Stimulated activated CD8-positive, alpha-beta memory T cell treated with anti-CD3 and anti-CD28 coated beads, Interleukin-2, amount 100 ng/mL, for 48 hours (primary cell): ENCODE measurements around the gene L1CAM.

Experiments used
- DNase-seq, 2 donors: peaks; one replicate each; pipeline ENCODE4 v3.0.0-alpha.2; 2020; ENCODE audit warnings: low read depth in 2 of 2

Gene L1CAM

DNA sequence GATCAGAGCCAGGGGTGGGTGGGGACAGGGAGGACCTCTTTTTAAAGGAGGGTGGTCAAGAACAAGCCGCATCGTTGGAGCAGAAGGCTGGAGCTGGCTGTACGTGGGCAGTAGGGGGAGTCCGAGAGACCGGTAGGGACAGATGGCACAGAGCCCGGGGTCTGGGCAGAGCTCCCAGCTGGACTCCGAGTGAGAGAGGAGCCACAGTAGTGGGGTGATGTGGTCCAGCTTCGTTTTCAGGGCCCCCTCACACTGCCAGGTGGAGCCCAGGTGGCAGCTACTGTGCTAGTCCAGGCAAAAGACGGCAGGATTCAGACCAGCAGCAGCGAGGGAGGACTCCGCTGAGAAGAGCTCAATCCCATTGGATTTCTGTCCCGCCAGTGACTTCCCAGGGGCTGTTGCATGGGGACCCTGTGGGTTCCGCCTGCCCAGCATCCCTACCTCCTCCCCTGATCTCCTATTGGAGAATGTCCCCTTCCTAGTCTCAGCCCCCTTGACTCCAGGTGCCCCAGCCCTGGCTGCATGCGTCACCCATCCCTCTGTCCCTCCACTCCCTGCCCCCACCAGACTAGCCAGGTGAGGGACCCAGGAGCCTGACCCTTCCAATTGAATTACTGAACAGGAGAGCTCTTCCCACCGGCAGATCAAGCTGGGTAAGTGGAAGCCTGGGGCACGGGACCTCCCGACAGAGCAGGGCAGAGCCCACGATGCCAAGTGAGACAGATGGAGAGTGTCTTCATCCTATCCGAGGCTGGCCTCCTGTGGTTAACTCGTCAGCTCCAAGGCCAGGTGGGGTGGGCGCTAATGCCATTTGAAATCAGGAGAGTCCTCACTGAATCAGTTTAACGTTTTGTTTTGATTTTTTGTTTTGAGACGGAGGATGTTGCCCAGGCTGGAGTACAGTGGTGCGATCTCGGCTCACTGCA is 37.2 kb upstream of the L1CAM start:
- DNase-seq = no peak

DNA sequence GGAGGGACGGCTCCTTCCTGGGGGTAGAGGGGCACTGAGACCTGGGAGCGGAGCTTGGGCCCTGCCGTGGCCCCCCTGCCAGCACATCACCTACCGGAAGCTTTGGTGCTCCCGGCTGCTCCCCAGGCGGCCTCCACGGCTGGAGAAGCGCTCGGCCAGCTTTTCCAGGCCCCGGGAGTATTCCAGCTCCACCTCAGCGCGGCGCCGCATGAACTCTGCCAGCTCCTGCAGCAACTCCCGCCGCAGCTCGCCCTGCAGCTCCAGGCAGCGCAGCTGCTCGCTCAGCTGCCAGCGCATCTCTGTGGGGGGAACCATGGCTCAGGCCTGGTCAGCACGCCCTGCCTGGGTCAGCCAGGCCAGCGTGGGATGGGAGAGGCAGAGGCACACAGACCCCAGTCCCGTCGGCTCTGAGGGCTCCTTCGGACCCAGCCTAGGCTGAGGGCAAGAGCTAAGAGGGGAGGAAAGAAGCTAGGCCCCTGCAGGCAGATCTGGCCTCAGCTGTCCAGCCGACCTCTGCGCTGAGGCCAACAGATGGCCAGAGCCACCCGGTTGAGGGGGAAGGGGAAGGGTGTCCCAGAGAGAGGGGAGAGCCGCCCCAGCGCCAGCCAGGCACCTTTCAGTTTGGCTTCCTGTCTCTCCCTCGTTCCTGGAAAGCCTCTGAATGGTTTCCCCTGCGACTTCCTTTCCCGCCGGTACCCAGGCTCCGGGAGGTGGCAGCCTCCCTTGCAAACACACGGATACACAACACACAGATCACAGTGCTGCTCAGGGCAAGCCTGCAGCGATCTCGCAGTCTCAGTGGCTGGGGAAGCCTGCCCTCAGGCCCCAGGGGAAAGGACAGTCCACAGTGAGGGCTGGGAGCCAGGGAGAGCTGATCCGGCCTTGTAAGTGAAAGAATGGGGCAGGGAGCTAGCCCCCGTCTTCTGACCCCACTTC is 35.8 kb upstream of the L1CAM start:
- no peak for DNase-seq

DNA sequence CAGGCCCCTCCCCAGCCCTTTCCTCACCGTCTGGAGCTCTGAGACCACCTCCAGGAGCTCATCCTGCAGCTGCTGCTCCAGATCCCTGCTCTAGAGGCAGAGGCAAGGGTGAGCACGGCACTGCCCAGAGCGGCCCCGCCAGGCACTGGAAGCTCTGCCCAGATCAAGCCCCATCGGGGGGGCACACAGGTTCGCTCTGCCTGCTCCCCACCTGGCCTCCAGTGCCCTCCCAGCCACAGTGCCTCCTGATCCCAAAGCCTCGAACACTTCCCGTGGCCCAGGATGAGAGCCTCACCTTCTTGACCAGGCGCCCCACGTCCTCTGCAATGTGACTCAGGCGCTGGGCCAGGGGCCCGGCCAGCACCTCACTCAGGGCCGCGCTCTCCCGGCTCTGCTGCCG is 35.1 kb upstream of the L1CAM start:
- no peak for DNase-seq

DNA sequence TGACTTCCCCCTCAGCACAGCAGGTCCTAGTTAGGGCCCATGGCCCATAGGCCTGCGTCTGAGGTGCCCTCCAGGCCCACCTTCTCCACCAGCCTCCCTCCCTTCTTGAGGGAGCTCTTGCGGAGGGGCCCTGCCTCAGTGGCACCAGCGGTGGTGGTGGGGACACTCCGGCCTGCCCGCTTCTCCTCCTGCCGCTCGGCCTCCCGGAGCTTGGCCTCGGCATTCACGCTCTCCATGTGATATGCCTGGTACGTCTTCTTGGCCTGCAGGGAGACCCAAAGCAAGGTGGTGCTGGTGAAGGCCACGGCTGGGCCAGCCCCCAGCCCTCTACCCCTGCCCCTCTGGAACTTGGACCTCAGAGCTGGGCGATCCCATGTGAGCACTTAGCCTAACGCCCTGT is 34.6 kb upstream of the L1CAM start:
- DNase-seq = no peak

DNA sequence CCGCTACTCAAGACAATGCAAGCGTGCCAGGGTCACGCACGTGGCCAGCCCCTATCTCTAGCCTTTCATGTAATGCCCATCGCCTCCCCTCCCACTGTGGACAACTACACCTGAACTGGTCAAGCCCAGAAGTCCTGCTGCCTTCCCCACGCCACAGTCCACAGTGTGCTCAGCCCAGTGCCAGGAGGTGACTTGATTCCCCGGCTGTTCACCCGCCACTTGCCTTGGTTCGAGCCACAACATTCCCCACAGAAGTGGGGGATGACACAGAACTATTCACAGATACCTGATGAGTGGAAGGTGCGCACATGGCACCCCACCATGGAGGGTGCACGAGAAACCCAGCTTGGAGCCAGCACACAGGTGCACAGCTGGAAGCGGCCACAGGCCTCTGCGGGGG is 33.3 kb upstream of the L1CAM start:
- no peak for DNase-seq

DNA sequence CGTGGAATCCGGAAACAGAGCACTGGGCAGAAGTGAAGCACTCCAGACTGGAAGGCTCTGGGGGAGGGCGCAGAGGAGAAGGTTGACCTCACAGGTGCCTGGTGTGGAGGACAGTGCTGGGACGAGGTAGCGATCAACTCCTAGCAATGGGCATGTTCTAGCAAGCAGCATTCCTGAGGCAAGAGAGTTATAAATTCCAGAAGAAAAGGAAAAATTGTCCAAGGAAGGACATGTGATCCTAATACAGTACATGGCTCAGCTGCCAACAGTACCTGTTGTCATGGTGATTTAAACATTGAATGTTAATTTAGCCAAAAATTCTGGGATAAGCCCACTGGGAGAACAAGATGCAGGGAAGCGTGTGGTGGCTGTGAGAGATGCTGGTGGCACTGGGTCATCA is 31.9 kb upstream of the L1CAM start:
- DNase-seq = no peak

DNA sequence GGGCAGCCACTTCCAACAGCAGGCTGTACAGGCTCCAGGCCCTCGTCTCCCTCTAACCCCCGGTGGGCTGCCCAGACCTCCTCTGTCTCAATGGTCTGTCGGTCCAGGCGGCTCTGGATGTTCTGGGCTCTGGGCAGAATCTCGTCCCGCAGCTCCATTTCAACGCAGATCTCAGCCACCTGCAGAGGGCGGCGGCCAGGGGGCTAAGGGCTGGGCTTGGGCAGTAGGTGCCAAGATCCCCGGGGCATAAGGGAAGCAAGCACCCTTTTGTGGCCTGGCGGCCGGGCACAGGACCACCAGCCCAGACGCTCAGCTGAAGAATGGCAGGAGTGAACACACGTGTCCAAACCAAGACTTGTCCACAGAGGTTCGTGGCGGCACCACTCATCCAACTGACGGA is 27.7 kb upstream of the L1CAM start:
- DNase-seq = no peak

DNA sequence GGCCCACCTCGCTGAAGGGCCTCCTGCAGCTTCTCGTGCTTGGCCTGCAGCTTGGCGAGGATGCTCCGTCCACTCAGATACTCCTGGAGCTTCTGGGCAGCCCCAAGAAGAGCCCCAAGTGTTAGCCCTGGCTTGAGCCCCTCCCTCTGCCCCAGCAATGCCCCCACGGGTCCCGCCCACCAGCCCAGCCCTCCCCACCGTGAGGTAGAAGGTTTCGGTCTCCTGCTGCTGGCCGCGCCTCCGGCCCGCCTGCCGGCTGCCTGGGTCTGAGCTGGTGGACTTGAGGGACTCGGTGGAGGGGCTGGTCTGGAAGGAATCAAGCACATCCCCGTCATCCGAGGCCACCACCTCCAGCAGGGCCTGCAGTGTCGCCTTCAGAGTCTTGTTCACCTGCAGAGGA is 27.2 kb upstream of the L1CAM start:
- no peak for DNase-seq

DNA sequence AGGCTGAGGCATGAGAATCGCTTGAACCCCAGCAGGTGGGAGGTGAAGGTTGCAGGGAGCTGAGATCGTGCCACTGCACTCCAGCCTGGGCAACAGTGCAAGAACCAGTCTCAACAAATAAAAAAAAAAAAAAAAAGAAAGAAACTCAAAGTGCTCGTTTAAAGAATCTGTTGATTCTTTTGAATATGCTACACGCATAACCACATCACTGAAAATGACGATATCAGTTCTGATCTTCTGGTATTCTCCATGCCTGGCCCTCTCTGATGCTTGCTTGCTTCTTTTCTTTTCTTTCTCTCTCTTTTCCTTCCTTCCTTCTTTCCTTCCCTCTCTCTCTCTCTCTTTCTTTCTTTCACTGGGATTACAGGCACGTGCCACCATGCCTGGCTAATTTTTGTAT is 25.8 kb upstream of the L1CAM start:
- no peak for DNase-seq

DNA sequence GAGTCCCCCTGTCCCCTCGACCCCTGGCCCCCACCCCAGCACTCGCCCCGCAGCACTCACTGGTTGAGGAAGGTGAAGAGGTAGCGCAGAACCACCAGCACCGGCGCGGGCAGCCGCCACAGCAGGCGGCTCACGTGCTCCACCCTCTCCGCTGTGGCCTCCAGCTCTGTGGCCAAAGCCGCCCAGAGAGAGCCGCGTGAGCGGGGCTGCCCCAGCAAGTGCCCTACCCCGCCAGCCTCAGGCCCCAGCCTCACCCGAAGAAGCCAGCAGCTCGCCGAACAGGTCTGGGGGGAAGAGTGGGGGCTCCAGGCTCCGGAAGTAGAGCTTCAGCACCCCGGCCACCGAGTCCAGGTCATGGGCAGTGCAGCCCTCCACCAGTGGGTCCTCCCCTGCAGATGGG is 24.5 kb upstream of the L1CAM start:
- DNase-seq = no peak

DNA sequence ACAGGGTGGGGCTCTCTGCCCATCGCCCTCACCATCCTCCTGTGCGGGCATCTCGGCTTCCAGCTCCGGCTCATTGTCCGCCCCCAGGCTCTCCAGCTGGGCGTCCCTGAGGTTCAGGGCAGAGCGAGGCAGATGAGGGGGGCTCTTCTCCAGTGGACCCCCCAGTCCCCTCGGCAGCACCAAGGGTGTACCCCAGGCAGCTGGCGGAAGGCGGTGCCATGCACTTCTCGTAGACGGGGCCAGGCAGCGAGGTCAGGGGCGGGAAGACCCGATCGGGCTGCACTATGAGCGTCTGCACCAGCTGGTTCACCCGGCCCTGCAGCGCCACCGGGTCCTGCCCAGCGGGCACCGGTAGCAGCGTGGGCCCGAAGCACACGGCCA is 24.0 kb upstream of the L1CAM start:
- DNase-seq = no peak

DNA sequence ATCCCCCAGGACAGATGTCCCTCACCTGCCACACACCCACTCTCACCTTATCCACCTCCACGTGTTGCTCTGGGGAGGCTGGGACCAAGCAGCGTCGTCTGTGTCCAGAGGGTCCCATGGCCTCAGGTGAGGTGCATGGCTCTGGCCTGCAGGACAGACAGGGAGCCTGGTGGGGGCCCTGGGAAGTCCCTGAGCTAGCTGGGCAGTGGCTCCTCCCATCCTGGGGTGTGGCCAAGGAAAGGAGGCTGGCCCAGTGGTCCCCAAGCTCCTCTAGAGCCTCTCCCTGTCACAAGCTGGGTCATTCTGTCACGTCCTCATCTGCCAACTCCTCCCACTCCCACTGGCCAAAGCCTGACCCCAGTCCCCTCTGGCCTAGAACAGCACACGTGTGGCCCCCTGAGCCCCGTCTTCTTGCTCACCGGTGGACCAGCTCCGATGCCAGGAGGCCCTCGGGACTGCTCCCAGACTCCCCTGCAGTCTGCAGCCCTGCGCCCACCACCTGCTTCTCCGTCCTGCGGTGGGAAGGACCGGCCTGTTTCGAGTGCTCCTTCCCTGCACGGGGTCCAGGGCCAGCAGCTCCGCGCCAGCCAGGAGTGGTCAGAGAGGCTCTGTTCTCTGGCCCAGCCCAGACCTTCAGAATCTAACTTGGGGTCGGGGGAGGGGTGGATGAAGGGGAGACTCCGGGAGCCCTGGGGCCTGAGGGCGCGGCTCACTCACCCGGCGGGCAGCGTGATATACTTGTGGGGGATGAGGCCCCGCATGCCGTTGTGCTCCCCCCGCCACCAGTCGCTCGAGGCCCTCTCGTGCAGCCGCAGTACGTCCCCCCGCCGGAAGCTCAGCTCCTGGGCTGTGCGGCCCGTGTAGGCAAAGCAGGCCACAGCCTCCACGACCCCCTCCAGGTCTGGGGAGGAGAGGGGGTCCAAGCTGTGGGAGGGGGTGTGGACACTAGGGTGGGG is 23.3 kb upstream of the L1CAM start:
- DNase-seq = no peak

DNA sequence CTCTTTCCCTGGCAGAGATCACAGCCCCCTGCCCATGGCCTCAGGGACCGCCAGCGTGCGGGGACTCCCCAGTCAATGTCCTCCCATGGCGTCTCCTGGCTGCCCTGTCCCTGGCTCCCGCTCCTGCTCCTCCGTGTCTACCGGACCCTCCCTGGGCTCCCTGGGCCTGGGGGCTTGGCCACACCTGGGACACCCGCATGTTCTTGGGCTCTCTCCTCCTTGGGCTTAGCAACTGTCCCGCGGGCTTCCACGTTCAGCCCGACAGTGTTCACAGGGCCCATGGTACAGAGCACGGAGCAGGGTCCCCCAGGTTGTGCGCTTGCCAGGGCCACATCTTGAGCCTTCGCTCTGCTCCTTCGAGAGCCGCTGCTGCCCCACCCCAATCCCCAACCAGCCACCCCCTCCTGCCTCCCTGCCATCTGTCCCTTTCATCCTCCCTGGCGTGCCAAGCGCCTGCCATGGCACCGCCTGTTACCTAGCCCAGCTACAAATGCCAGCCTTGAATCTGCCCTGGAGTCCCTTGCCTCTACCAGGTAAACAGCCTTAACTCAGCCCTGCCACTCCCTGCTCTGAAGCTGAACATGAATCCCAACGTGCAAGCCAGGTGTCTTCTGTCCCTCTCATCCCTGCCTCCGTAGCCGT is 22.4 kb upstream of the L1CAM start:
- DNase-seq = no peak

DNA sequence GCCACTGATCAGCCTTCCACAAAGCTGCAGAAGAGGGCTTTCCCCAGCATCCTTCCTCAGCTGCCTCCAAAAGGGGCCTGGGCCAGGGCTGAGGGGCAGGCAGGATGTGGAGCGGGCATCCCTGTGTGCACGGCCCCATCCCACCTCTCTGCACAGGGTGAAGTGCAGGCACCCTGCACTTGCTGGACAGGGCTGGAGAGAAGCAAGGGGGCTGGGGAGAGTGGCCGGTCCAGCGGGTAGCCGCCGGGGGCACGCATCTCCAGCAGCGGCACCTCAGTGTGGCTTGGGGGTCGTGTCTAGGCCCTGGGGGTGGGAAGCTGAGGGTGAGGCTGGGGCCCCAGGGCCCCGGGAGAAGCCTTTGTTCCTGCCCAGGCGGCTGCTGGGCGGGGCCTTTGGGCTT is 21.5 kb upstream of the L1CAM start:
- DNase-seq = no peak

DNA sequence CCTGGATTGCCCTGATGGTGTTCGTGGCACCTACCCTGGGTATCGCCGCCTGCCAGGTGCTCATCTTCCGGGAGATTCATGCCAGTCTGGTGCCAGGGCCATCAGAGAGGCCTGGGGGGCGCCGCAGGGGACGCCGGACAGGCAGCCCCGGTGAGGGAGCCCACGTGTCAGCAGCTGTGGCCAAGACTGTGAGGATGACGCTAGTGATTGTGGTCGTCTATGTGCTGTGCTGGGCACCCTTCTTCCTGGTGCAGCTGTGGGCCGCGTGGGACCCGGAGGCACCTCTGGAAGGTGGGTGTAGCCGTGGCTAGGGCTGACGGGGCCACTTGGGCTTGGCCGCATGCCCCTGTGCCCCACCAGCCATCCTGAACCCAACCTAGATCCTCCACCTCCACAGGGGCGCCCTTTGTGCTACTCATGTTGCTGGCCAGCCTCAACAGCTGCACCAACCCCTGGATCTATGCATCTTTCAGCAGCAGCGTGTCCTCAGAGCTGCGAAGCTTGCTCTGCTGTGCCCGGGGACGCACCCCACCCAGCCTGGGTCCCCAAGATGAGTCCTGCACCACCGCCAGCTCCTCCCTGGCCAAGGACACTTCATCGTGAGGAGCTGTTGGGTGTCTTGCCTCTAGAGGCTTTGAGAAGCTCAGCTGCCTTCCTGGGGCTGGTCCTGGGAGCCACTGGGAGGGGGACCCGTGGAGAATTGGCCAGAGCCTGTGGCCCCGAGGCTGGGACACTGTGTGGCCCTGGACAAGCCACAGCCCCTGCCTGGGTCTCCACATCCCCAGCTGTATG is 20.3 kb upstream of the L1CAM start:
- DNase-seq = no peak

DNA sequence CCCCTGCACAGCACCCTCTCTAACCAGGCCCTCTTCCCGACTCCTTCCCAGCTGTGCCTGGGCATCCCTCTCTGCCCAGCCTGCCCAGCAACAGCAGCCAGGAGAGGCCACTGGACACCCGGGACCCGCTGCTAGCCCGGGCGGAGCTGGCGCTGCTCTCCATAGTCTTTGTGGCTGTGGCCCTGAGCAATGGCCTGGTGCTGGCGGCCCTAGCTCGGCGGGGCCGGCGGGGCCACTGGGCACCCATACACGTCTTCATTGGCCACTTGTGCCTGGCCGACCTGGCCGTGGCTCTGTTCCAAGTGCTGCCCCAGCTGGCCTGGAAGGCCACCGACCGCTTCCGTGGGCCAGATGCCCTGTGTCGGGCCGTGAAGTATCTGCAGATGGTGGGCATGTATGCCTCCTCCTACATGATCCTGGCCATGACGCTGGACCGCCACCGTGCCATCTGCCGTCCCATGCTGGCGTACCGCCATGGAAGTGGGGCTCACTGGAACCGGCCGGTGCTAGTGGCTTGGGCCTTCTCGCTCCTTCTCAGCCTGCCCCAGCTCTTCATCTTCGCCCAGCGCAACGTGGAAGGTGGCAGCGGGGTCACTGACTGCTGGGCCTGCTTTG is 19.6 kb upstream of the L1CAM start:
- DNase-seq = no peak

DNA sequence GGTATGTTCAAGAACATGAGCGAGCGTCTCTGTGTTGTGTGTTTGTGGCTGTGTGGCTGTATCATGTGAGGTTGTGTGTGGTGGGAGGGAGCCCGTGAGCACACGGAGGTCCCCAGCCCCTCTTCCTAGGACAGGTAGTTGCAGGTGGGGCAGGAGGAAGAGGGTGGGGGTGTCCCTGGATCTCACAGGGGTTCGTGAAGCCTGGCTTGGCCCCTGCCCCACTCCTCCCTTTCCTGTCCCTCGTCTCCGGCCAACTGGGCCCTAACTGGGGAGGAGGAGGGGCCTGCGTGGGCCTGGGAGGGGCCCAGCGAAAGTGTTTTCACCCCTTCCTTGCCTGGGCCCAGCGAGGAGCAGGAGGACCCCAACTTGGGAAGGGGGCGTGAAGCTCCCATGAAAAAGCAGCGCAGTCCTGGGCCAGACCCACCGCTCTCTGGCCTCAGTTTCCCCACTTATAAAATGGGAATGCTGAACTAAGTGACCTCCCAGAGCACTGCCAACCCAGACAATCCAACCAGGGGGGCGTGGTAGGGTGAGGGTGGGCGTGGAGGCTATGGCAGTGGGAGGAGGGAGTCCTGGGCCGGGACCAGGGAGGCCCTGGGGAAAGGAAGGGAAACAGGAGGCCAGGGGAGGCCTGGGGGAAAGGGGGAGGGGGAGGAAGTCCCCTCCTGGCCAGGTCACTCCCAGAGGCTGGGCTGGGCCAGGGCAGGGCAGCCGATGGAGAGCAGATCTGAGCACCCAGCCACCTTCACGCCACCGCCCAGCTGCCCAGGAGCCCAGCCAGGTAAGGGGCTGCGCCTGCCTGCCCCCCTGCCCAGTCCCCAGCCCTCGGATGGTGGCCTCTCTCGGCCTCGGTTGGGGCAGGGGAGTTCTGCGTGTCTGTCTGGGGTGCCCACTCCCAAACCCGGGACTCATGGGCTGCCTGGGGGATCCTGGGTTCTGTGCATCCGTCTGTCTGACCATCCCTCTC is 18.3 kb upstream of the L1CAM start, which contains the start of gene AVPR2:
Gene AVPR2, plus strand, starts transcription at position 683 of the 967 bp plus-strand sequence. CDS start 473 bp downstream, outside the sequence.
- no peak for DNase-seq

DNA sequence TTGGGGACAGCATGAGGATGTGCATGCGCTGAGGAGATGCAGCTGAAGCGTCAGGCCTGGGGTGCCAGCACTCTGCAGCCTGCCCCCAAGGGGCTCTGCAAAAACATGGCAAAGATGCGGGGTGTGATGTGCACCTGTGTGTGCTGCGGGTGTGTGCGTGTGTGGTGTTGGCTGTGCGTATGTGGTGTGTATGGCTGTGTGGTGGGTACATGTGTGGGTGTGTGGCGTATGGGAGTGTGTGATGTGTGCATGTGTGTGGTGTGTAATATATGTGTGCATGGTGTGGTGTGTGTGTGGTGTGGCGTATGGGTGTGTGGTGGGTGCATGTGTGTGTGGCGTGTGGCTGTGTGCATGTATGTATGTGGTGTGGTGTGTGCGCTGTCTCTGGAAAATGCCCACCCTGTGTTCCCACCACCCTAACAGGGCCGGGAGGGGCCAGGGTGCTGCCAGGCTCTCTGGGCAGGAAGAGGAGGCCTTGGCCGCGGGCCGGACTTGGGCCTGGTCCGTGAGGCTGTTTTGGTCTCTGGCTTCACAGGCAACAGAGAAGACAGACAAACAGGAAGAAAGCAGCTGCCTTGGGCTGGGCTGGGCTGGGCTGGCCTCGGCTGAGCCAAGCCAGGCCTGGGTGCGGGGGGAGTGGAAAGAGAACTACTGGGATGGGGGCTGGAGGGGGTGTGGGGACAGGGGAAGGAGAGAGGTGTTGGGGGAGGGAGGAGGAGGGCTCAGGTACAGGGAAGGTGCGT is 17.4 kb upstream of the L1CAM start:
- DNase-seq = no peak
